Stimulated activated CD8-positive, alpha-beta memory T cell treated with anti-CD3 and anti-CD28 coated beads, Interleukin-2, amount 100 ng/mL, for 1 hour (primary cell): ENCODE results near the gene PTPRN2.
"Not testable (repeated sequence)": the region's sequence is repeated elsewhere in the genome, so short reads cannot be mapped to it uniquely, and the experiment has no call there.

ENCODE experiments used
- DNase-seq, 2 donors: peaks; one replicate each; pipeline ENCODE4 v3.0.0-alpha.2; 2020; ENCODE audit warnings: low read depth in 2 of 2

The PTPRN2 gene

DNA sequence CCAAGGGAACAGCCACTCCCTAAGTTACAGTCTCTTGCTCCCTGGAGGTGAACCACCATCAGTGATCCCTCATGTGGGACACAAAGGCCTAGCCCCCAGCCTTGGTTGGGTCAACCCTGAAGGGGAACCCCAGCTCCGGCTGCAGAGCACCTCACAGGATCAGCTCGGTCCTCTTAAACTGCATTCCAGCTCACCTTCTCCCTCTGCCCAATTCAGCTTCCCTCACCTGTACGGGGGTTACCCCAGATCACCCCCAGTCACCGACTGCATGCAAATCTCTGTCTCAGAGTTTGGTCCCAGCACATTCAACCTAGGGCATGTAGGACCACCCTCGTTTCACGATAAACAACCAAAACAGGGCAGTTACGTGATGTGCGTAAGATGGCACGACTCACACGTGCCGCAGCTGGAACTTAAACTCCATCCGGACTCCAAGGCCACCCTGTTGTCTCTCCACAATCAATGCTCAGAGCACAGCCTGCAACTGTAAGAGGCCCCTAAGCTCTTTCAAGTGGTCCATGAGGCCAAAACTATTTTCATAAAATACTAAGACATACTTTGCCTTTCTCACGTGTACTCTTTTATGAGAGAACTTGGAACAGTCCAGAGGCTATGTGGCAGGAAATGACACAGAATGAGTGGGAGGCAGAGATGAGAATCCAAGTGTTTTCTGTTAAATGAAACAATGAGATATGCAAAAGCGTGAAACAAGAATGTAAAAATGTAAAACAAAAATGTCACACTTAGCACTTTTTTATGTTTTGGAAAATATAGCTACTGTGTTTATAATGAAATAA is 285.2 kb downstream of the PTPRN2 start:
- DNase-seq: no peak

DNA sequence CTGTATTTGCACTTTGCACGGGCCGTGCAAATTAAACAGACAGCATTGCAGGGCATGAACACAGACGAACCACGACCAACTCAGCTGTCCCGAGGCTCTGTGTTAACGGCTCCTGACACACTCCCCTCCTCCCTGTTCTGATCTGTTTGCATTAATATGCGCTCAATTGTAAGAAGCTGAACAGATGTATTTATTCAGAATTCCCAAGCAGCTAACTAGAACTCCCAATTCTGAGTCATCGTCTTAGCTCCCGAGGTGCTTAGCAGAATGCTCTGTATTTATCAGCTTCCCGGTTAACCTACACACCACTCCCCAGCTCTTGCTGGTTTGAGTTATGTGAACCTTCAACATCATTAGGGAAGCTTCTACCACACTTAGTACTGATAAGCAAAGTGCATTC is 286.4 kb downstream of the PTPRN2 start:
- DNase-seq: no peak

DNA sequence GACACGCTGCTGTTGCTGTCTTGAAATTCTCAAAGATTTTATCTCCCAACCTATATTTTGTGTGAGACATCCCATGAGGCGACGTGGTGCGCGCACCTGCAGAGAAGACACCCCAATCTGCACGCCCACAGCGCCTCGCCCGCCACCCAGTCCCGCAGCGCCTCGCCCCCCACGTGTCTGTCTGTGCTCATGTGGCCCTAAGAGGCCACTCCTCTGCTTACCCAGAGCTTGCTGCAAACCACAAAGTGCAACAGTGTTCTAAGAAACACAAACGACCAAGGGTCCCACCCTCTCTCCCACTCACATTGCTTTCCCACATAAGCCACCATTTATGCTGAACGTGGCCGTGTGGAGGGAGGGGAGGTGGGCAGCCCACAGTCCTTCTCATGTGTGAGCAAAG is 287.2 kb downstream of the PTPRN2 start:
- no peak for DNase-seq

DNA sequence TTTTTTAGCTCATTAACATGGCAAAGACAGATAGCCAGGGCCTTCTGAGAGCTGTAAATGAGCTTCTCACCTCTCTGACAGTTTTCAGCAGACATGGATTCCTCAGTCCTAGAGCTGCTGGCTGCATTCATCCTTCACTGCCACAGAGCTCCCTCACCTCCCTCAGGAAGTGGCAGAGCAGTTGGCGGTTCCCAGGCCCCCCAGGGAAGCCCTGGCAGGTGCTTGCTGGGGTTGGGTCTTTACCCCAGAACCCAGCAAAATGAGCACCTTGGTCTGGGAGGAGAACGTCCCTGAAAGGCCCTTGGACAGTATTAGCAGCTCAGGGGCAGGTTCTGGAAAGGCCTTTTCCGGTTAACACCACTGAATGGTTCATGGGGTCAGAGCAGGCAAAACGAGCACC is 288.0 kb downstream of the PTPRN2 start:
- no peak for DNase-seq

DNA sequence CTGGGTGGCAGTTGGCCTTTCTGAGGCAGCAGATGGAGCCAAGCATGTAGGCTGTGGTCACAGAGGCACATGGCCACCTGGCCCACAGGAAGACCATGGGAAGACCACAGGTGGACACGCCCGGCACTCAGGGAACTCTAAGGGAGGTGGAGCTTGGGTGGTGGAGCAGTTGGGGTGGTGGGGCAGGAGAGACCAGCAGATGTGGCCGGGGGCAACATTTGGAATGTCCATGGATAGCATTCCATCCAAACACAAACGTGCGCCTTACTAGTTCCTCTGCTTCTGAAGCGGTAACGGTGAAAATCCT is 290.9 kb downstream of the PTPRN2 start:
- DNase-seq: no peak

DNA sequence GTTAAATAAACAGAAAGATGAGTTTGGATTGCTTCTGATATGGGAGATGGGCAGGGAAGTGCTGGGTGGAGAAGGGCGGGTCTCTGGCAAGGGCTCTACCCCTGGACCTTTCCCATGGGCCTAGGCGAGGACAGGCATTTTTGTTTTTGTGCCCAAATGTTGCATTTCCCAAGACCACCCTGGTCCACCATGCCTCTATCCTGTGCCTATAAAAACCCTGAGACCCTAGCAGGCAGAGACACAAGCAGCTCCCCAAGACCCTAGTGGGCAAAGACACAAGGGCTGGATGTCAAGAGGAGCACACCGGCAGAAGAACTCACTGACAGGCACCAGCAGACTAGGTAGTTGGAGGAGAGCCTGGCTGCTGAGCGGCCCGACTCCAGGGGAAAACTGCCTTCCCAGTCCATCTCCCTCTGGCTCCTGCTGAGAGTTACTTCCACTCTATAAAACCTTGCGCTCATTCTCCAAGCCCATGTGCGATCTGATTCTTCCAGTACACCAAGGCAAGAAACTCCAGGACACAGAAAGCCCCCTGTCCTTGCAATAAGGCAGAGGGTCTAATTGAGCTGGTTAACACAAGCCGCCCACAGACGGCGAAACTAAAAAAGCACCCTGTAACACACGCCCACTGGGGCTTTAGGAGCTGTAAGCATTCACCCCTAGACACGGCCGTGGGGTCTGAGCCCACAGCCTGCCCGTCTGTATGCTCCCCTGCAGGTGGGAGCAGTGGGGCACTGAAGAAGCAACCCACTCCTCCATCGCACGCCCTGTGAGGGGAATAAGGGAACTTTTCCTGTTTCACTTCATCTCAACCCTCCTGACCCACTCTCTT is 291.4 kb downstream of the PTPRN2 start:
- no peak for DNase-seq

DNA sequence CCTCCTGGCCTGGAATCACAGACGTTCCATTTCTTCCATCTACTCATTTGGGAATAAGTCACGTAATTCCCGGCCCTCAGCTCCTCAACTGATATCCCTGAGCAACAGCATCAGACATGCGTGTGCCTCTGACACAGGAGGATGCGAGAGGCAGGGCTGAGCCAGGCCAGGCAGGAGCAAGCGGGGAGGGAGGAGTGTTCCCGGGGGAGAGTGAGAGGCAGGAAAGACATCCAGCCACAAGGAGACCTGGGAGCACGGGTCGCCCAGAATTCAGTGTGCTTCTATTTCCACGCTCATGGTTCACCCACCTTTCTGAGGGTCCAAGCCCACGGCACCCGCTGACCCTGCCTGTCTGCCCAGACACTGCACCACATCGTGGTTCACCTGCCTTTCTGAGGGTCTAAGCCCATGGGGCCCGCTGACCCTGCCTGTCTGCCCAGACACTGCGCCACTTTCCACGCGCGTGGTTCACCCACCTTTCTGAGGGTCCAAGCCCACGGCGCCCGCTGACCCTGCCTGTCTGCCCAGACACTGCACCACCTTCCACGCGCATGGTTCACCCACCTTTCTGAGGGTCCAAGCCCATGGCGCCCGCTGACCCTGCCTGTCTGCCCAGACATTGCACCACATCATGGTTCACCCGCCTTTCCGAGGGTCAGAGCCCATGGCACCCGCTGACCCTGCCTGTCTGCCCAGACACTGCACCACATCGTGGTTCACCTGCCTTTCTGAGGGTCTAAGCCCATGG is 293.0 kb downstream of the PTPRN2 start:
- DNase-seq: not testable (repeated sequence)

DNA sequence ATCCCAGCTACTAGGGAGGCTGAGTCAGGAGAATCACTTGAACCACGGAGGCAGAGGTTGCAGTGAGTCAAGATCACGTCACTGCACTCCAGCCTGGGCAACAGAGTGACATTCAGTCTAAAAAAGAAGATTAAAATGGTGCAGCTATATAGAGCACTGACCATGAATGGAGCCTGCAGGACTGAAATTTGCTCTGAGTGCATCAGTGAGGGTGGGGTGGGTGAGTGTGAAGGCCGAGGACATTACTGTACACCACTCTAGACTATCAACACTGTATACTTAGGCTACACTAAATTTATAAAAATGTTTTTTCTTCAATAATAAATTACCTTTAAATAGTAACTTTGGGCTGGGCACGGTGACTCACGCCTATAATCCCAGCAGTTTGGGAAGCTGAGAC is 294.7 kb downstream of the PTPRN2 start:
- DNase-seq: no peak

DNA sequence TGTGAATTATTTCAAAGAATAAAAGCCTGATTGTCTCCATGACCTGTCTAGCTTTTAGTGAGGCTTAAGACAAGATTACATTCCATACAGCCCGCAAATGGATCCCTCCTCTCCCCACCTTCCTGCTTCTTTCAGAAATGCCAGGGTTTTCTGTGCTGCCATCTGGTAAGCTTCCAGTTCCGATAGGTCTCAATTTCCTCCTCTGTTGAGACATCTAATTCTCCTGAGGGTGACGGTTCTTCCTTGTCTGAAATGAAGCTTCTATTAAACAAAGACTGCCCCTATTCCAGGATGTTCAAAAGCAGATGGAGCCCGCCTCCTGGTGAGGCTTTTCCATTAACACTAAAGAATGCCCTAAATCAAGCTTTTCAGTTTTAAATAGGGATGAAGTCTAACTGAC is 295.6 kb downstream of the PTPRN2 start:
- no peak for DNase-seq

DNA sequence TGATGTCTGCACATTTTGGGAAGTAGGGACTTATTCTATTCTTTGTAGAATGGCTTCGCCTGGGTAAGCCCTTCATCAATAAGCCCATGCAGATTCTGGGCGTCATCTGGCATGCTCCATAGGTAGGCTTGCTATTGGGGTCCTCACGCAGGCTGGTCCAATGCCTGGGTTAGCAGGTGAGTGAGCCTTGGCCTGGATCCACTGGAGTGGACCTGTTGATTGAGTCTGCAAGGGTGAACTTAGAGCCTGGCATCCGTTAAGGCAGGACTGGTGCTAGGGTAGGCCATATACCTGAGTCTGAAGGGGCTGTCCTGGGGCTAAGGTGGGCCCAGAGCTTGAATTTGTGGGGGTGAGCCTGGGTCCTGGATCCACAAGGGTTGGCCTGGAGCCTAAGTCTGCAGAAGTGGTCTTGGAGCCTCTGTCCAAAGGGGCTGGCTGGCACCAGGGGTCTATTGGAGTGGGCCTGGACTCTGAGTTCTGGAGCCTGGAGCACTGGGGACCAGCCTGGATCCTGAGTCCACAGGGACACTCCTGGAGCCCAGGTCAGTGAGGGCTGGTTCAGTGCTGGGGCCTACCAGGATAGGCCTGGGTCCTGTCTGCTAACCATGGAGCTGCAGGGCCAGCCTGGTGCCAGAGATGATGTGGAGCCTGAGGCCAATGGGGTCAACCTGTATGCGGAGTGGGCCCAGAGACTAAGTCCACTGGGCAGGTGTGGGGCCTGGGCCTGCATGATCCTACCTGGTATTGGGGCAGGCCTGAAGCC is 297.7 kb downstream of the PTPRN2 start:
- DNase-seq: no peak

DNA sequence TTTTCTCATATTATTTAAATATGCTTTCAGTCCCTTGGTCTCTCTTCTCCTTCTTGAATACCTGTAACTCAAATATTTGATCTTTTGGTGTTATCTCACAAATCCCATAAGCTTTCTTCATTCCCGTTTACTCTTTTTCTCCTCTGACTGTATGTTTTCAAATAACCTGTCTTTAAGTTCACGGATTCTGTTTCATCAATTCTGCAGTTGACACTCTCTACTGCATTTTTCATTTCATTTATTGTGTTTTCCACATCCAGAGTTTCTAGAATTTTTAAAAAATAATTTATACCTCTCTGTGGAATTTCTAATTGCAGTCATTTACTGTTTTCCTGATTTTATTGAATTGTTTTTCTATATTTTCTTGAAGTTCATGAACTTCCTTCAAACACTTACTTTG is 298.4 kb downstream of the PTPRN2 start:
- DNase-seq: no peak

DNA sequence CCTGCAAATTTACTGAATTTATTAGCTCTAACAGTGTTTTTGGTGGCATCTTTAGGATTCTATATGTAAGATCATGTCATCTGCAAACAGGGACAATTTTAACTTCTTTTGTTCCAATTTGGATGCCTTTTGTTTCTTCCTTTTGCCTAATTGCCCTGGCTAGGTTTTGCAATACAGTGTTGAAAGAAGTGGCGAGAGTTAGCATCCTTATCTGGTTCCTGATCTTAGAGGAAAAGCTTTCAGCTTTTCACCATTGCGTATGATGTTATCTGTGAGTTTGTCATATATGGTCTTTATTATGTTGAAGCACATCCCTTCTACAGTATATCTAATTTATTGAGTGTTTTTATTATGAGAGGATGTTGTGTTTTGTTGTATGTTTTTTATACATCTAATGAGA is 301.4 kb downstream of the PTPRN2 start:
- DNase-seq: no peak

DNA sequence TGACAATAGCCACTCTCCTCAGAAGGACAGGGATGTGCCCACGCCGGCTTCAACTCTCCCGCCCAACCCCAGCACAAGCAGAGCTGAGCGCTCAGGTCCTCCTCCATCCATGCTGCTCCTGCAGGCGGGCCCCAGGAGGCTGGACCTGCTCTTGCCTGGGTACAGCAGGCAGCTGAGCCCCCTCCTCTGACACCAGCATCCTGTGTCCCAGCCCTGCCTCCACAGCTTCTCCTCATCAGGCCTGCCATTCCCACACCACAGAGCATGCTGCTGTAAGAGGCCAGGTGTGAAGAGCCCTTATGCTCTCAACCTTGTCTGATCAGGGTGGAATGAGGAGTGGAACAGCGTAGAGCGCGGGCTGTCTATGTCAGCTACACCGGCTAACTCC is 302.2 kb downstream of the PTPRN2 start:
- DNase-seq: no peak

DNA sequence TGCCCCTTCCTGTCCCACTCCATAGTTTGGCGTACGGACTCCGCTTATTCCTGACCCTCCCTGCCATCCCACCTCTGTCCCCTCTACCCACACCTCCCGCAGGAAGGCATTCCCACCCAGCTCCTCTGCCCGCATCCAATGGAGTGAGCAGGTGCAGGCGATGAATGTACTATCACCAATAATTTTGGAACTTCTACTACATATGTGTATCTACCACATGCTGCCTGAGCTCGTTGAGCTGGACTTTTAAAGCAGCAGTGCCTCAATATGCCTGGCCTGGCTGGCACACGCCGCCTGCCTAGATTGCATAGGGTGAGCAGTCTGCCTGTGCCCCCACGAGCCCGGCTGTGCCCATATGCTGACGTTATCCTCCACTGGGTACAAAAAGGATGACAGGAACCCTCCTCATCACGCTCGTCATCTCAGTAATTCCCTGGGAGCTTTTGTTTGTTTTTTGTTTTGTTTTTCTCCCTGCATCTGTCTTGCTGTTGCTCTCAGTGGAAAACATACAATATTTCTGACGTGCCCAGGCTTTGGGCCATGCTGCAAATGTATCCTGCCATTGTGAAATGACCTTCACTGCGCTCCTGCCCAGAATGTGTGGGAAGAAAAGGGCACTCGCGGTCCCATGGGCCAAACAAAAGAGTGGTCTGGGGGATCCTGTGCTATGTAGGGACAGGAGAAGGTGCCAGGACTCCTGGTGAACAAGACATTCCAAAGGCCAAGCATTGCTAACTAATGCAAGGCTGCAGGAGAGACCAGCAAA is 302.8 kb downstream of the PTPRN2 start:
- no peak for DNase-seq

DNA sequence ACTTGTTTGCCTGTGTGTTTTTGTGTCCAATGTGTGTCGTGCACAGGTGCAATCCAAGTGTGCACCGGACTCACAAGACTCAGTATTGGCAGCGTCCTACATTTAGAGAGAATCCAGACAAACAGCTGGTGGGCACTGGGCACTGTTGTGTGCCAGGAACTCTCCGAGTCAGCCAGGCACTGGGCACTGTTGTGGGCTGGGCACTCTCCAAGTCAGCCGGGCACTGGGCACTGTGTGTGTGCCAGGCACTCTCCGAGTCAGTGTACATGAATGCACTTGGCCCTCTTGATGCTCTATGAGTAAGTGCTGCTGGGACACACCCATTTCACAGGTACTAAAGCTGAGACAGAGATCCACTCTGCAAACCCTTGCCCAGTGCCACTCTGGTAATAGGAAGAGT is 303.5 kb downstream of the PTPRN2 start:
- DNase-seq: no peak

DNA sequence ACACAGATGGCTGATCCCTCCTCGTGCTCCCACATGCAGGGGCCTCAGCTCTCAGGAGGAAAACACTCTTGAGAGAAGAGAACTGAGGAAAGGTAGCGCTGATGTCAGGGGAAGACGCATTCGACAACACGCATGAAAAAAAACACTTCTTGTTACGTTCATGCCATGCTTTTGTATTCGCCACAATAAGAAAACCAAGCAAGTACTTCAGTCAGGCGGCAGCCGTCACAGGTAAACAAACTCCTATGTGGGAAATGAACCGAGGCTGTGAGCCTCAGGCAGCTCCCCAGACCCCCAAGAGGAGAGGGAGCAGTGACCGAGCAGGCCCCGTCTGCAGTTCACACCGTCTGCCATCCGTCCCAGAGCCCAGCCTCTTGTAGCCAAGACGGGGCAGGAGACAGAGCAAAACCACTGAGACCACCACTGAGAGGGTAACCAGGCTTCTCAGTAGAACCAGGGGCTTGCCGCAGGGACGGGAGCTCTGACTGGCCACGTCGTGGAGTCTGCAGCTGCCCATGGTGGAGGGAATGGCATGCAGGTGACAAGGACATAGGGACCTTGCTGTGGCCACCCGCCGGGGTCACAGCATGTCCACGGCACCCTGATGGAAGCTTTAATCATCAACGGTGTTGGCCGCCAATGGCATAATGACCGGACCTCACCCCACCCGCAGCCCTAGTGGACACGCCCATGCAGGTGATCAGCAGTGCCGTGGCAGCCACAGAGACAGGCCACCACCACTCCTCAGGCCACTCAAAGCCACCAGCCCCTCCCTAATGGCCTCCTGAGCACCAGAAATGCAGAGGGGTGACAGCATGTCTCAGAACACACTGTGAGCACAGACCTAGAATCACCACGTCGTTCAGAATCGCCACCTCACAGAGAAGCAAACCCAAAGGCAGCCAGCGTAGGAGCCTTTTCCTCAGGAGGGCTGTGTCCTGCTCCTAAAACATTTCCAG is 304.3 kb downstream of the PTPRN2 start:
- no peak for DNase-seq

DNA sequence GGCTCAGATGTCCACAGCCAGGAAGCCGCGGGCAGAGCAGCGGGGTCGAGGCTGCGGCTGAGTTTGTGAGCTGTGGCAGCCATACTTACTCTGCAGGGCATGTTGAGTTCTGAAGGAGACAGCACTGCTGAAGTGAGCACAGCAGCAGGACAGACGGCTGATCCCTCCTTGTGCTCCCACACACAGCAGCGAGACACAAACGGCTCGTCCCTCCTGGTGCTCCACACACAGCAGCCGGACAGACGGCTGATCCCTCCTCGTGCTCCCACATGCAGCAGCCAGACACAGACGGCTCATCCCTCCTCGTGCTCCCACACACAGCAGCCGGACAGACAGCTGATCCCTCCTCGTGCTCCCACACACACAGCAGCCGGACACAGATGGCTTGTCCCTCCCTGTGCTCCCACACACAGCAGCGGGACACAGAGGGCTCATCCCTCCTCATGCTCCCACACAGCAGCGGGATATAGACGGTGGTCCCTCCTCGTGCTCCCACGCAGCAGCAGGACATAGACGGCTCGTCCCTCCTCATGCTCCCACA is 305.1 kb downstream of the PTPRN2 start:
- DNase-seq: no peak

DNA sequence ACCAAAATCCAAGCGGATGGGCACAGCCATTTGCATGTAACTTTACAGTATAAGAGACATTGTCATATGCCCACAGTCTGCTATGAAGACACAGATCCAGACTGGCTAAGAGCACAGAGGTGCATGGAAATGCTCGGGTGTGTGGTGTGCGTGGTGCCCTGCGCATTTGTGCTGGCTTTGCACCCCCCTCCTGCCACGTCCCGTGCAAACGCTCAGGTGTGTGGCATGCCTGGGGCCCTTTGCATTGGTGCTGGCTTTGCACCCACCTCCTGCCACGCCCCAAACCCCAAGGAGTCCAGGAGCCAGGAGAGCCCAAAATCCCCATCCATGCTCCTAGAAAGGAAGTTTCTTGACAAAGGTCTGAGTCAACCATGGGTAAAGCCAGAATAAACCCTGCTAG is 306.2 kb downstream of the PTPRN2 start:
- DNase-seq: no peak

DNA sequence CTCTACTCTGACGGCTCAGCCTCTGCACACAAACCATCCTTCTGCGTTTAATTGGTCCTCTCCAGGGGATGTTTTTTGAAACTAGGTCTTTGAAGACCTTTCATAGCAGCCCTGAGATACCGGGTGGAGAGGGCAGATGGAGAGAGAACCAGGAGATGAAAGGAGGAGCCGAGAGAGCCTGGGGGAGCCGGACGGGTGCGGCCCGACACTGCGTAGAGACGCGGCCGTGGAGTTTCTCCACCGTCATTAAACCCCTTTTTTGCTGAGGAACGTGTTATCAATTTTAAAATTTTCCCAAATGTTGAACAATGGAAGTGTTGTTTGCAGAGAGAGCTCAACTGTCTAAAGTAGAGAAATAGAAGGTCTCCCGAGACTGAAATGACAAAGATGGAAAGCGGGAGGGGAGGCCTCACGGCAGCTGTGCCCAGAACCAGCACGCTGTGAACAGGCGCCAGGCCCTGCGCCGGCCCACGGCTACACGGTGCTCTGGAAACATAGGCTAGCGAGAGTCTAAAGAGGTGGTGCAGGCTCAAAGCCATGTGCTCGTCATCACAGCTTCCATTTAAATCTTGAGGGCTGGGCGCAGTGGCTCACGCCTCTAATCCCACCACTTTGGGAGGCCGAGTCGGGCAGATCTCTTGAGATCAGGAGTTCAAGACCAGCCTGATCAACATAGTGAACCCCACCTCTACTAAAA is 307.0 kb downstream of the PTPRN2 start:
- no peak for DNase-seq
